Tibial nerve (tissue), 4 donors: ENCODE measurements around the gene CKMT2.

Experiments
- EP300 ChIP-seq, 2 donors: sonication (generic); formaldehyde crosslinking; IDR thresholded peaks; one replicate each; pipeline ENCODE4 v1.6.1; 2017; ENCODE audit warnings: antibody characterized with exemption in 2 of 2, mild to moderate bottlenecking in 1 of 2
- TF ChIP-seq, protein P1 (sequence below), 5 experiments: fragments of 200-600 bp in 3 of 5; fragments of 450-650 bp in 2 of 5; sonication (generic) in 3 of 5; IDR thresholded peaks; one replicate each; pipeline ENCODE4 v1.5.1; 2016 to 2019; ENCODE audit warnings: antibody characterized with exemption in 5 of 5, mild to moderate bottlenecking in 3 of 5, moderate library complexity in 2 of 5

DNA sequence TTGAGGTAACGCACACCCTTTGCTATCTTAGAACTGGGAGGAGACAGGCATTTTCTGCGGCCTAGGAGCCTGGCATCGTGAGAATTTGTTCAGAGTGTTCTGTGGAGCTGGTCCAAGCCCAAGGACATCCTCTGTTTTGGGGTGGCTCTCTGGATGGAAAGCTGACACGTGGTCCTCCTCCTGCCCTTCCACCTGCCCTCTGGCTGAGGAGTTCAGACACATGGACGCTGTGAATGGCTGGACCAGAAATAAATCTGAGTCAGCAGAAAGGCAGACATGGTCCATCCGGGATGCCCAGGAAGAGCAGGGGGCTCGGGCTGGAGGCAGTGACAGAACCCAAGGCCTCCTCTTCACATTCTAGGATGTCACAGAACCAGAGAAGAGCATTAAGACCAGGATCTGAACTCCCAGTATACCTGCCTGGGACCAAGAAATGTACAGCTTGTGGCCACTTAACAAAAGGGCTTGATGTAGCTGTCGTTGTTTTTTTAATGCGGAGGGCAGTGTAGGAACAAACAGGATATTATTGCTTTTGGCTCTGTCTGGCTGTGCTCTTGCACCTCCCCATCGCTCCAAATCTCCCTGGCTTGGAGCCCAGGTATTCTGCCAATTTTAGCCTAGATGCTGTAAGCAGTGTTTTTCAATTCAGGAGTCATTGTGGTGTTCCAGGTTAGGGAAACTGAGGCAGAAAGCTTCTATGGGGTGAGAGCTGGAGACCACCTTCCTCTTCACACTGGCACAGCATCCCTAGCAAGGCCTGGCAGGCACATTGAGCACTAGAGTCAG is 2.4 kb downstream of the CKMT2 start:
- no peak for TF ChIP-seq EP300 (IDR thresholded peaks at IDR 0.05)
- TF ChIP-seq, protein P1, sequence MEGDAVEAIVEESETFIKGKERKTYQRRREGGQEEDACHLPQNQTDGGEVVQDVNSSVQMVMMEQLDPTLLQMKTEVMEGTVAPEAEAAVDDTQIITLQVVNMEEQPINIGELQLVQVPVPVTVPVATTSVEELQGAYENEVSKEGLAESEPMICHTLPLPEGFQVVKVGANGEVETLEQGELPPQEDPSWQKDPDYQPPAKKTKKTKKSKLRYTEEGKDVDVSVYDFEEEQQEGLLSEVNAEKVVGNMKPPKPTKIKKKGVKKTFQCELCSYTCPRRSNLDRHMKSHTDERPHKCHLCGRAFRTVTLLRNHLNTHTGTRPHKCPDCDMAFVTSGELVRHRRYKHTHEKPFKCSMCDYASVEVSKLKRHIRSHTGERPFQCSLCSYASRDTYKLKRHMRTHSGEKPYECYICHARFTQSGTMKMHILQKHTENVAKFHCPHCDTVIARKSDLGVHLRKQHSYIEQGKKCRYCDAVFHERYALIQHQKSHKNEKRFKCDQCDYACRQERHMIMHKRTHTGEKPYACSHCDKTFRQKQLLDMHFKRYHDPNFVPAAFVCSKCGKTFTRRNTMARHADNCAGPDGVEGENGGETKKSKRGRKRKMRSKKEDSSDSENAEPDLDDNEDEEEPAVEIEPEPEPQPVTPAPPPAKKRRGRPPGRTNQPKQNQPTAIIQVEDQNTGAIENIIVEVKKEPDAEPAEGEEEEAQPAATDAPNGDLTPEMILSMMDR (IDR thresholded peaks at IDR 0.05): no peak
